Posterior vena cava (tissue), 2 donors: ENCODE data around the gene ZDHHC20. TPM values are rescaled to one million over a fixed set of nuclear protein-coding genes. Genes with fewer than 3 reads are reported as not detected.

Source experiments
- DNase-seq: peaks from one replicate; pipeline ENCODE4 v3.0.0-alpha.2; 2020; ENCODE audit warnings: low spot score
- intact Hi-C, 2 donors: fragments of 100-400 bp; cut with DNase I; formaldehyde crosslinking; loops; one replicate each; pipeline versions ENCODE4 v1.14.1 to v1.14.2; 2022 to 2023
- long read RNA-seq, 2 donors: library from polyadenylated mRNA; unstranded; transcript quantifications; one replicate each; pipeline ENCODE4 v2.0.0, GENCODE V29; 2020 to 2021
- total RNA-seq, 2 donors: library from RNA; stranded (reverse); fragmentation: NEBNext Ultra II Directional; extraction: Animal tissue kit (Norgen Biotek cat#: 25700); gene quantifications; one replicate each; pipeline ENCODE4 v1.2.1, GENCODE V29; 2021
- donor health status: DM: yes; HTN: yes; CAD: no.
- donor health status: DM: yes; HTN: yes; CAD: no.

Gene ZDHHC20
- total RNA-seq: 10 to 100 TPM; 57.6 to 60.4 TPM
- long read RNA-seq, donor 1, partial matches to known transcripts: 0 of 6 reads
- long read RNA-seq, donor 1, other reads (novel, unspliced or antisense): 6 of 6 reads
- long read RNA-seq, donor 2, partial matches to known transcripts: 0 of 4 reads
- long read RNA-seq, donor 2, other reads (novel, unspliced or antisense): 4 of 4 reads

GRCh38 chr13:21458813-21459701 lies at the start of gene ZDHHC20:
Gene ZDHHC20, minus strand, starts transcription at chr13:21459303. Its CDS starts 132 bp downstream, at chr13:21459171.
- intact Hi-C loops: no loop called here
- peak; percentile 97 for DNase-seq

GRCh38 chr13:21504379-21504778 lies 45.3 kb upstream of the ZDHHC20 start:
- intact Hi-C loops: no loop called here
- no peak for DNase-seq

GRCh38 chr13:21501686-21502085 lies 42.6 kb upstream of the ZDHHC20 start:
- intact Hi-C loops: no loop called here
- no peak for DNase-seq

- no peak for DNase-seq
- intact Hi-C loops: loop anchor here in 1 of 2 donors (10.0 kb wide), 1 partner anchor 532 kb away; no protein-coding TSS in a partner anchor
Observed at GRCh38 chr13:21486322-21486721, 27.2 kb upstream of the ZDHHC20 start.

GRCh38 chr13:21483748-21484147 lies 24.6 kb upstream of the ZDHHC20 start:
- intact Hi-C loops: loop anchor here in 1 of 2 donors (10.0 kb wide), 1 partner anchor 529 kb away; no protein-coding TSS in a partner anchor

GRCh38 chr13:21481359-21481758 lies 22.3 kb upstream of the ZDHHC20 start:
- intact Hi-C loops: loop anchor here in 1 of 2 donors (10.0 kb wide), 1 partner anchor 527 kb away; no protein-coding TSS in a partner anchor
- DNase-seq: no peak

More at GRCh38 chr13:21483748-21484147, 24.6 kb upstream of the ZDHHC20 start:
- no peak for DNase-seq

- intact Hi-C loops: loop anchor here in 1 of 2 donors (10.0 kb wide), 1 partner anchor 364 kb away; no protein-coding TSS in a partner anchor
- DNase-seq: no peak
Observed at GRCh38 chr13:21478881-21479808, 20.0 kb upstream of the ZDHHC20 start.

- peak; percentile 93 for DNase-seq
- intact Hi-C loops: loop anchor here in 1 of 2 donors (10.0 kb wide), 1 partner anchor 362 kb away; no protein-coding TSS in a partner anchor
Observed at GRCh38 chr13:21476893-21477472, 17.9 kb upstream of the ZDHHC20 start.

- intact Hi-C loops: loop anchor here in 1 of 2 donors (10.0 kb wide), 1 partner anchor 360 kb away; no protein-coding TSS in a partner anchor
- no peak for DNase-seq
Observed at GRCh38 chr13:21475115-21475514, 16.0 kb upstream of the ZDHHC20 start.

- intact Hi-C loops: loop anchor here in 1 of 2 donors (10.0 kb wide), 1 partner anchor 356 kb away; no protein-coding TSS in a partner anchor
- DNase-seq: no peak
Observed at GRCh38 chr13:21470785-21471184, 11.7 kb upstream of the ZDHHC20 start.

GRCh38 chr13:21466527-21466926 lies 7.4 kb upstream of the ZDHHC20 start:
- DNase-seq: no peak
- intact Hi-C loops: loop anchor here in 1 of 2 donors (1.0 kb wide), 1 partner anchor 22 kb away; no protein-coding TSS in a partner anchor

- no peak for DNase-seq
- intact Hi-C loops: loop anchor here in 1 of 2 donors (1.0 kb wide), 1 partner anchor 23 kb away; no protein-coding TSS in a partner anchor
Observed at GRCh38 chr13:21465710-21466160, 6.6 kb upstream of the ZDHHC20 start.

- DNase-seq: no peak
- intact Hi-C loops: no loop called here
Observed at GRCh38 chr13:21463424-21463823, 4.3 kb upstream of the ZDHHC20 start.

- intact Hi-C loops: no loop called here
- DNase-seq: no peak
Observed at GRCh38 chr13:21461131-21461530, 2.0 kb upstream of the ZDHHC20 start.

- intact Hi-C loops: no loop called here
Observed at GRCh38 chr13:21458451-21458812, 671 bp downstream of the ZDHHC20 start.

GRCh38 chr13:21453387-21454081 lies 5.6 kb downstream of the ZDHHC20 start:
- intact Hi-C loops: no loop called here
- DNase-seq: no peak

More at GRCh38 chr13:21458451-21458812, 671 bp downstream of the ZDHHC20 start:
- no peak for DNase-seq

GRCh38 chr13:21450936-21451335 lies 8.2 kb downstream of the ZDHHC20 start:
- intact Hi-C loops: no loop called here

GRCh38 chr13:21446656-21447055 lies 12.4 kb downstream of the ZDHHC20 start:
- intact Hi-C loops: no loop called here
- DNase-seq: no peak

More at GRCh38 chr13:21450936-21451335, 8.2 kb downstream of the ZDHHC20 start:
- DNase-seq: no peak
